ACC112 (cell line): ENCODE measurements around the gene FBXO2.
"Not testable (repeated sequence)": the region's sequence is repeated elsewhere in the genome, so short reads cannot be mapped to it uniquely, and the experiment has no call there.

Experiments used
- H2AFZ ChIP-seq: fragments of 200-600 bp; sonication (generic); one replicate; pipeline ENCODE4 v1.6.0; 2017; ENCODE audit warnings: antibody characterized with exemption, low read length; ENCODE audit not compliant: unreplicated experiment
- H3K27ac ChIP-seq: fragments of 200-600 bp; sonication (generic); 2 replicates; pipeline ENCODE4 v1.5.1; 2014; ENCODE audit warnings: low read depth, mild to moderate bottlenecking, antibody characterized with exemption, low read length, moderate library complexity
- H3K27me3 ChIP-seq: fragments of 200-600 bp; sonication (generic); 2 replicates; pipeline ENCODE4 v1.6.1; 2014; ENCODE audit warnings: mild to moderate bottlenecking, antibody characterized with exemption, low read length, moderate library complexity, mixed read lengths; ENCODE audit not compliant: insufficient read depth
- H3K36me3 ChIP-seq: fragments of 200-600 bp; sonication (generic); 2 replicates; pipeline ENCODE4 v1.6.1; 2016; ENCODE audit warnings: mild to moderate bottlenecking, antibody characterized with exemption, low read length, moderate library complexity, mixed read lengths; ENCODE audit not compliant: insufficient read depth
- H3K4me1 ChIP-seq: fragments of 200-600 bp; sonication (generic); one replicate; pipeline ENCODE4 v1.6.1; 2016; ENCODE audit warnings: low read length, mixed read lengths; ENCODE audit not compliant: insufficient read depth, unreplicated experiment, control insufficient read depth
- H3K4me3 ChIP-seq: fragments of 200-600 bp; sonication (generic); 2 replicates; pipeline ENCODE4 v1.5.1; 2014; ENCODE audit warnings: mild to moderate bottlenecking, low read depth, low read length
- H3K79me2 ChIP-seq: fragments of 200-600 bp; sonication (generic); one replicate; pipeline ENCODE4 v1.6.0; 2016; ENCODE audit warnings: low read length; ENCODE audit not compliant: control insufficient read depth, unreplicated experiment, insufficient read depth

FBXO2 gene

GRCh38 chr1:11611638-11612327, 42.4 kb downstream of the FBXO2 start:
- no peak overlapping the region for H2AFZ ChIP-seq
- no peaks in the 10 kb centered on the region for H3K36me3 ChIP-seq
- H3K79me2 ChIP-seq, result no peaks in the 10 kb centered on the region
- peaks cover 71% of the 10 kb centered on the region for H3K27me3 ChIP-seq
- no peaks in the 10 kb centered on the region for H3K4me1 ChIP-seq
- H3K4me3 ChIP-seq, result no peak overlapping the region
- H3K27ac ChIP-seq, result no peak overlapping the region

GRCh38 chr1:11610629-11611180, 43.5 kb downstream of the FBXO2 start:
- no peaks in the 10 kb centered on the region for H3K4me1 ChIP-seq
- no peak overlapping the region for H2AFZ ChIP-seq
- H3K27ac ChIP-seq, result no peak overlapping the region
- no peaks in the 10 kb centered on the region for H3K36me3 ChIP-seq
- no peaks in the 10 kb centered on the region for H3K79me2 ChIP-seq
- H3K27me3 ChIP-seq, result peaks cover 72% of the 10 kb centered on the region
- no peak overlapping the region for H3K4me3 ChIP-seq

- H3K4me1 ChIP-seq, H3K36me3 ChIP-seq, H3K4me3 ChIP-seq, H3K79me2 ChIP-seq, H2AFZ ChIP-seq, H3K27ac ChIP-seq: not testable (repeated sequence)
- H3K27me3 ChIP-seq, result peaks cover 68% of the 10 kb centered on the region
These were observed 44.9 kb downstream of the FBXO2 start for GRCh38 chr1:11609378-11609777.

- H3K27ac ChIP-seq, H2AFZ ChIP-seq, H3K36me3 ChIP-seq, H3K4me1 ChIP-seq, H3K4me3 ChIP-seq, H3K79me2 ChIP-seq: not testable (repeated sequence)
- H3K27me3 ChIP-seq, result peaks cover 68% of the 10 kb centered on the region
These were observed 45.6 kb downstream of the FBXO2 start for GRCh38 chr1:11608596-11609130.

- Histone ChIP-seq H2AFZ (no peak overlapping the region), H3K36me3 (no peaks in the 10 kb centered on the region), H3K79me2 (no peaks in the 10 kb centered on the region), H3K4me3 (no peak overlapping the region), H3K4me1 (no peaks in the 10 kb centered on the region), H3K27me3 (peaks cover 66% of the 10 kb centered on the region), H3K27ac (no peak overlapping the region)
These were observed 47.5 kb downstream of the FBXO2 start for GRCh38 chr1:11606775-11607174.

- H3K36me3 ChIP-seq, result no peaks in the 10 kb centered on the region
- H3K27me3 ChIP-seq, result peaks cover 59% of the 10 kb centered on the region
- H3K4me1 ChIP-seq, result no peaks in the 10 kb centered on the region
- H3K27ac ChIP-seq, result no peak overlapping the region
- H2AFZ ChIP-seq, result no peak overlapping the region
- no peak overlapping the region for H3K4me3 ChIP-seq
- no peaks in the 10 kb centered on the region for H3K79me2 ChIP-seq
These were observed 51.2 kb downstream of the FBXO2 start for GRCh38 chr1:11602981-11603380.

GRCh38 chr1:11602424-11602823, 51.8 kb downstream of the FBXO2 start:
- no peak overlapping the region for H2AFZ ChIP-seq
- no peaks in the 10 kb centered on the region for H3K4me1 ChIP-seq
- no peak overlapping the region for H3K4me3 ChIP-seq
- no peaks in the 10 kb centered on the region for H3K79me2 ChIP-seq
- no peak overlapping the region for H3K27ac ChIP-seq
- H3K36me3 ChIP-seq, result no peaks in the 10 kb centered on the region
- peaks cover 59% of the 10 kb centered on the region for H3K27me3 ChIP-seq

- peaks cover 50% of the 10 kb centered on the region for H3K27me3 ChIP-seq
- H3K4me1 ChIP-seq, result no peaks in the 10 kb centered on the region
- no peak overlapping the region for H2AFZ ChIP-seq
- no peak overlapping the region for H3K27ac ChIP-seq
- H3K36me3 ChIP-seq, result no peaks in the 10 kb centered on the region
- no peak overlapping the region for H3K4me3 ChIP-seq
- H3K79me2 ChIP-seq, result no peaks in the 10 kb centered on the region
These were observed 53.4 kb downstream of the FBXO2 start for GRCh38 chr1:11600836-11601235.

- Histone ChIP-seq H3K36me3 (no peaks in the 10 kb centered on the region), H3K79me2 (no peaks in the 10 kb centered on the region), H3K4me3 (no peak overlapping the region), H3K27me3 (peaks cover 49% of the 10 kb centered on the region), H2AFZ (no peak overlapping the region), H3K27ac (no peak overlapping the region), H3K4me1 (no peaks in the 10 kb centered on the region)
These were observed 54.2 kb downstream of the FBXO2 start for GRCh38 chr1:11599891-11600576.

- no peaks in the 10 kb centered on the region for H3K4me1 ChIP-seq
- H3K79me2 ChIP-seq, result no peaks in the 10 kb centered on the region
- H3K27me3 ChIP-seq, result peaks cover 47% of the 10 kb centered on the region
- no peak overlapping the region for H3K27ac ChIP-seq
- H3K4me3 ChIP-seq, result no peak overlapping the region
- no peak overlapping the region for H2AFZ ChIP-seq
- H3K36me3 ChIP-seq, result no peaks in the 10 kb centered on the region
These were observed 55.8 kb downstream of the FBXO2 start for GRCh38 chr1:11598461-11598860.
